Lung (tissue), 12 donors: ENCODE measurements around the gene RAI1. TPM values are rescaled to one million over a fixed set of nuclear protein-coding genes. Genes with fewer than 3 reads are reported as not detected.

ENCODE experiments used
- ATAC-seq: fragments of 200-7000 bp; cut with Tn5 transposase; one replicate; pipeline ENCODE4 v1.9.1; 2020; ENCODE audit warnings: moderate number of reproducible peaks; ENCODE audit not compliant: insufficient read depth, low FRiP score
- DNase-seq, 3 donors: peaks; one replicate each; pipeline ENCODE4 v3.0.0-alpha.2; 2013 to 2017
- H3K27ac ChIP-seq, 2 donors: one replicate each; pipeline ENCODE4 v1.5.1; 2013; ENCODE audit warnings: mild to moderate bottlenecking in 2 of 2, moderate library complexity in 2 of 2, control low read depth in 1 of 2, inconsistent platforms in 1 of 2, low read depth in 1 of 2, low read length in 1 of 2
- H3K27me3 ChIP-seq, 3 donors: one replicate each; pipeline ENCODE4 v1.5.1; 2013; ENCODE audit warnings: low read length in 2 of 3; ENCODE audit not compliant: control insufficient read depth in 3 of 3, insufficient read depth in 3 of 3
- H3K36me3 ChIP-seq, 4 donors: one replicate each; pipeline ENCODE4 v1.5.1; 2013; ENCODE audit warnings: low read length in 4 of 4, mild to moderate bottlenecking in 1 of 4, moderate library complexity in 1 of 4; ENCODE audit not compliant: control insufficient read depth in 4 of 4, insufficient read depth in 4 of 4
- H3K4me1 ChIP-seq, 5 donors: one replicate each; pipeline ENCODE4 v1.5.1; 2013; ENCODE audit warnings: low read length in 5 of 5, mild to moderate bottlenecking in 2 of 5, moderate library complexity in 1 of 5; ENCODE audit not compliant: control insufficient read depth in 5 of 5, insufficient read depth in 5 of 5
- H3K4me3 ChIP-seq: one replicate; pipeline ENCODE4 v1.5.1; 2013; ENCODE audit warnings: mild to moderate bottlenecking, control low read depth, moderate library complexity
- H3K9ac ChIP-seq, 2 donors: one replicate each; pipeline ENCODE4 v1.5.1; 2013; ENCODE audit warnings: low read length in 2 of 2, control low read depth in 1 of 2; ENCODE audit not compliant: insufficient read depth in 1 of 2
- H3K9me3 ChIP-seq, 4 donors: one replicate each; pipeline ENCODE4 v1.5.1; 2013; ENCODE audit warnings: low read length in 3 of 4, mild to moderate bottlenecking in 1 of 4, moderate library complexity in 1 of 4; ENCODE audit not compliant: control insufficient read depth in 4 of 4, insufficient read depth in 3 of 4
- WGBS, 2 donors: extraction: QIAGEN DNeasy Blood & Tissue Kit; methylation state at CpG; one replicate each; pipeline ENCODE4 v1.1.7; 2013; 5-methylcytosine and 5-hydroxymethylcytosine counted together
- polyA plus RNA-seq, 2 donors: library from polyadenylated mRNA; stranded (reverse); fragments of 200-250 nt; gene quantifications; one replicate each; pipeline ENCODE4 v1.2.1, GENCODE V29; 2013
- total RNA-seq, 2 donors: library from RNA; depleted of rRNA in 1 of 2; stranded (reverse); fragments of >200 nt in 1 of 2; gene quantifications; one replicate each; pipeline ENCODE4 v1.2.1, GENCODE V29; 2014 to 2021
- TF ChIP-seq, protein P1 (sequence below): IDR thresholded peaks from 2 replicates; pipeline ENCODE4 v1.5.1; 2012; ENCODE audit warnings: mild to moderate bottlenecking; ENCODE audit errors: control extremely low read depth, extremely low read depth
- donor health status: control.
- donor health status: control.
- donor health status: Bipolar disorder and iron deficiency.
- donor health status: healthy.
- donor health status: DM: yes; HTN: yes; CAD: no.

RAI1 gene
- total and polyA plus RNA-seq, 4 donors, result 14.5 to 44.4 (median 28.3) TPM

DNA sequence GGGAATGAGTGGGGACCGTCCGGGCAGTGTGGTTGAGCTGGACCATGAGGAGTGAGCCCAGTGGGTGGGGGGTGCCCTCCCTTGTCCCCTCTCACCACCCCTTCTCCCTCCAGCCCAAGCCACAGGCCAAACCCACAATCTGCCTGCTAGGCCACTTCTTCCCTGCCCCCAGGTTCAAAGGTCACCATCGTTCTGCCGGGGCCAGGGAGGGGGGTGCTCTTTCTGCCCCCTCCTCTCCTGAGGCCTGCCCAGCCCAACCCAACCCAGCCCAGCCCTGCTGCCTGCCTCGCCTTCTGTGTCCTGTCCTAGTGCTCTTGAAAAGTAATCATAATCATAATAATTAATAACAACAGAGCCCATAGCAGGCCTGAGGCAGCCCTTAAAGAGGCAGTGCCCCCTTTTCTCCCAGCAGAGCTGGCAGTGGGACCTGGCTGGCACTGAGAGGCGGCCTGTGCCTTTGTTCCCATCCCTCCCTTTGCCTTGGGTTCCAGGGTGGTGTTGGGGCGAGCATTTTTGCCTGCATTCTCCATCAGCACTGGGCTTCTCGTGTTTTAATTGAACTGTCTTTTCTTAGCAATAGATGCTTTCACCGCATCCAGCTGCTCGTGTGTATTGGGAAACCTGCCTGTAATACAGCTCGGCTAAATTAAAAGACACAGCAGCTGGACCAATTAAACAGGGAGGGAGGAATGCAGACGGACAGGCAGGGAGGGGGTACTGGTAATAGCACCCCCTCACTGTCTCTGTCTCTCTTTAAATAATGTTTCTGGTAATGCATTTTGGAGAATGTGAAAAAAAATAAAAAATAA is 108.8 kb downstream of the RAI1 start:
- ATAC-seq (no peak), DNase-seq (peak in 2 of 3 donors; percentile 36 to 37)
- TF ChIP-seq, protein P1, sequence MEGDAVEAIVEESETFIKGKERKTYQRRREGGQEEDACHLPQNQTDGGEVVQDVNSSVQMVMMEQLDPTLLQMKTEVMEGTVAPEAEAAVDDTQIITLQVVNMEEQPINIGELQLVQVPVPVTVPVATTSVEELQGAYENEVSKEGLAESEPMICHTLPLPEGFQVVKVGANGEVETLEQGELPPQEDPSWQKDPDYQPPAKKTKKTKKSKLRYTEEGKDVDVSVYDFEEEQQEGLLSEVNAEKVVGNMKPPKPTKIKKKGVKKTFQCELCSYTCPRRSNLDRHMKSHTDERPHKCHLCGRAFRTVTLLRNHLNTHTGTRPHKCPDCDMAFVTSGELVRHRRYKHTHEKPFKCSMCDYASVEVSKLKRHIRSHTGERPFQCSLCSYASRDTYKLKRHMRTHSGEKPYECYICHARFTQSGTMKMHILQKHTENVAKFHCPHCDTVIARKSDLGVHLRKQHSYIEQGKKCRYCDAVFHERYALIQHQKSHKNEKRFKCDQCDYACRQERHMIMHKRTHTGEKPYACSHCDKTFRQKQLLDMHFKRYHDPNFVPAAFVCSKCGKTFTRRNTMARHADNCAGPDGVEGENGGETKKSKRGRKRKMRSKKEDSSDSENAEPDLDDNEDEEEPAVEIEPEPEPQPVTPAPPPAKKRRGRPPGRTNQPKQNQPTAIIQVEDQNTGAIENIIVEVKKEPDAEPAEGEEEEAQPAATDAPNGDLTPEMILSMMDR, result no peak
- Histone ChIP-seq H3K4me3 (no peak overlapping the region), H3K9ac (no peak overlapping the region), H3K9me3 (no peaks in the 10 kb centered on the region), H3K27ac (no peak overlapping the region), H3K4me1 (peaks cover 0 to 46% (median 12%) of the 10 kb centered on the region in 5 donors), H3K36me3 (peaks cover 0 to 19% (median 11%) of the 10 kb centered on the region in 4 donors), H3K27me3 (no peaks in the 10 kb centered on the region)
- 71 to 78% methylated on average over 12 of the region's 12 CpGs for WGBS, 2 donors

DNA sequence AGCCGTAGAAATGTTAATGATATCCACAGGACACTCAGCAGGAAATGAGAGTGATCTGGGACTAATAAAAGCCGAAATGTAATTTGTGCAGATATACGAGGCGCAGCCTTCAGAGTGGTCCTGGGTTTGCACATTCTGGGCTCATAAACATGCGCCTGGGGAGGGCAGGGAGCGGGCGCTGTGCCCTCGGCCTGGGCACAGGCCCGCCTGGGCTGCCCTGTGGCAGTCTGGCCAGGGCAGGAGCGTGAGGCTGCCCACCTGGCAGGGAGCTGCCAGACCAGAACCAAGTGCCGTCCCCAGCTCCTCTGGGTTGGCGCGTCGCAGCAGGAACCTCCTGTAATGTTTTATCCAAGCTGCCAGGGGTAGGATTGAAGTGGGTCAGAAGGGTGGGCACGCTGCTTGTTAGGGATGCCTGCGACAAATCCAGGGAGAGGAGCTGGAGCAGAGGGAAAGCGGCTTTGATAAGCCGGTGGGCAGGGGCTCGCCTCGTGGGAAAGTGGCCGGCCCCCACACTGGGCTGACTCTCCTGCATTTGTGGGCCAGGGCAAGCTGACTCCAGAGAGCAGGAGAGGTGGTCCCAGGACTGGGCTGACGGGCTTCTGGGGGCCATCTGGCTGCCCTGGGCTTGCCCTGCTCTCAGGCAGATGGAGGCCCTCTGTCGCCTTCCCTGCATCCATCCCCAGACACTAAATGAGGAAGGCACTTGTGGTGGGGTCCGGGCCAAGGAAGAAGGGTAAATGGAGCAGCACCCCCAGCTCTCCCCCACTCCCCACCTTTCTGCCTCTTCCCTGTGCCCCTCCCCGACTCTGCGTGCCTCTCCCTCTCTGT is 109.6 kb downstream of the RAI1 start:
- no peak overlapping the region for H3K4me3 ChIP-seq
- ATAC-seq (no peak), DNase-seq (no peak)
- peaks cover 0 to 28% (median 13%) of the 10 kb centered on the region in 4 donors for H3K36me3 ChIP-seq
- H3K27me3 ChIP-seq, result no peaks in the 10 kb centered on the region
- TF ChIP-seq, protein P1, result no peak
- H3K4me1 ChIP-seq, result peaks cover 0 to 38% (median 10%) of the 10 kb centered on the region in 5 donors
- whole genome bisulfite sequencing, 2 donors, result 92 to 93% methylated on average over 26 of the region's 26 CpGs
- no peak overlapping the region for H3K9ac ChIP-seq
- no peaks in the 10 kb centered on the region for H3K9me3 ChIP-seq
- no peak overlapping the region for H3K27ac ChIP-seq

DNA sequence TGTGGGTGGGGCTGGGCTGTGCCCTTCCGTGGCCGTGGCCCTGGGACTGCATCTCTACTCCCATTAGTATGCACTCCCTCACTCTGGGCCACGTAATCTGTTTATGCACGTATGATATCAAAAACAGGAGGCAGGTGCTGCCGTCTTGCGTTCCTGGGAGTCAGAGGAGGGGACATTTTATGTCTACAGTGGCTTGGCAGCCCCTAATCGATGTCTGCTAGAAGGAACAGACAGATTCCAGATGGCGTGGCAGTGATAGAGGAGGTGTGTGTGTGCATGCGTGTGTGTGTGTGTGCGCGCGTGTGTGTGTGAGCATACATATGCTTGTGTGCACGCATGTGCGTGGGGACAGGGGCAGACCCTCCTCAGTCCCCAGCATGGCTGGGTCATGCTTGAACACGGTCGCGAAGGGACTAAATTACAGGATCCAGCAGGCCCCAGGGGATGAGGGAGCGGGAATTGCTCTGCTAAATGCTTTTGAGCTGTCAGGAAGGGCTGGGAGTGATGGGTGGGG is 110.8 kb downstream of the RAI1 start:
- H3K27ac ChIP-seq, result no peak overlapping the region
- H3K9ac ChIP-seq, result no peak overlapping the region
- H3K36me3 ChIP-seq, result peaks cover 0 to 39% (median 18%) of the 10 kb centered on the region in 4 donors
- WGBS, 2 donors, result 73 to 78% methylated on average over 18 of the region's 18 CpGs
- ATAC-seq, result no peak
- TF ChIP-seq, protein P1, result no peak
- peaks cover 0 to 35% (median 10%) of the 10 kb centered on the region in 5 donors for H3K4me1 ChIP-seq
- H3K4me3 ChIP-seq, result no peak overlapping the region
- H3K27me3 ChIP-seq, result no peaks in the 10 kb centered on the region
- peak in 1 of 3 donors; percentile 44 for DNase-seq
- H3K9me3 ChIP-seq, result no peaks in the 10 kb centered on the region
